GM08714 (cell line): ENCODE results near the gene DNLZ.

Source experiments
- H3K4me3 ChIP-seq: fragments of 200-500 bp; sonication (Bioruptor generic); 2 replicates; pipeline ENCODE4 v1.5.1; 2014; ENCODE audit warnings: mild to moderate bottlenecking, low read length, inconsistent platforms
- ZNF274 ChIP-seq: IDR thresholded peaks from 2 replicates; pipeline ENCODE4 v1.6.1; 2012; ENCODE audit warnings: mild to moderate bottlenecking, low read depth, low read length

Gene DNLZ

GRCh38 chr9:136363949-136364748 lies 605 bp upstream of the DNLZ start:
- TF ChIP-seq ZNF274: no peak
- no peak overlapping the region for H3K4me3 ChIP-seq

- TF ChIP-seq ZNF274: no peak
- no peak overlapping the region for H3K4me3 ChIP-seq
Observed at GRCh38 chr9:136362450-136362784, 1.1 kb downstream of the DNLZ start.

DNA sequence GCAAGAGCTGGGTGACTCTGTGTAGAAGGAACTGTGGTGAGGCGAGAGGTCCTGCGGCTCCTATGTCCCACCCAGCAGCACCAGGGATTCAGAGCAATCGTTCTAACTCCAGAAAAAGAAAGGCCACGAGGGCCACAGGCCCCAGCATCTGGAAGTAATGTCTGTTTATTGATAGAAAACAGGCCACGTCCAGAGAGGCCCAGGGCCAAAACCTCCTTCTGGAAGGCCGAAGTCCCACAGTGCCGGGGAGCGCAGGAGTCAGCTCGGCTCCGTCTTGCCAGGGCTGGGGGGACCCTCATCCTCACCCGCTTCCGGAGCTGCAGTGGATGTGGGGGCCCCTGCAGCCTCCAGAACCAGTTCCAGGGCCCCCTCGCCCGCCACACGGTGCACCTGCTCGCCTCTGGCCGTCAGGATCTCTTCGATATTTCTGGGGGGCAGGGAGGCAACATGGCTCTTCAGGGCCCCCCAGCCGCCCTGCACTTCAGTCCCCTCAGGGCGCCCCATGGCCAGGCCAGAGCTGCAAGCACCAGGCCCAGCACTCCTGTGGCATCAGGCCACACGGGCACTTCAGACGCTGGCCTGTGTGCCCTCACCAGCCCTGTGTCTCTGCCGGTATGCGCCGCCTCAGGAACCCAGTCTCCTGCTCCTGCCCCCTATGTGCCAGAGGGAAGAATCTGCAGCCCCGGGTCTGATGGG lies 1.6 kb downstream of the DNLZ start:
- no peak for TF ChIP-seq ZNF274
- H3K4me3 ChIP-seq: no peak overlapping the region

DNA sequence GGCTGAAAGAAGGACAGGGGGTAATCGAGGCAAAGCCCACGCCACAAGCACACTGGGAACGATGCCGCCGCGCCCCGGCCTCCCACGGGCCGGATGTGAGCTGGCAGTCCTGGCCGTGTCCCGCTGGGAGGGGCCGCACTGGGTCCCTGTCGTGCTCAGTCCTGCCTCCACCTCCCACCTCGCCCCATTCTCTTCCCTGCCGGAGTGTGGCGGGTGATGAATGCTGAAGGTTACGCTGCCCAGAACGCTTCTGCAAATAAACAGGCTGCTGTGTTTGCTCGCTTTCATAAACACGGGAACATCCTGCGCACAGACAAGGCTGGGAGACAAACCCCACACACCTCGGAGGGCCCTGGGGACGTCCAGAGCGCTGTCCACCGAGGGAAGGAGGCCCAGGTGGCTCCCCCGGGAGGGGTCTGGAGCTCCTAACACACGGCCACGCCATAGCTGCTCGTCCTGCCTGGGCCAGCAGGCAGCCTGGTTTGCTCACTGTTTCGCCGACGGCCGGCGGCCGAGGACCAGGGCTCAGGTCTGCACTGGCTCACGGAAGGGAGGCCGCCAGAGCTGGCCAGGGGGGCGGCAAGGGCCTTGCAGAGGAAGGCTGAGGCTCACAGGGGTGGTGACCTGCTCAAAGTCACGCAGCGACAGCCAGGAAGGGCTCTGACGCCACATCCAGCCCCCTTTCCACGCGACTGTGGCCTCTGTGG lies 2.3 kb downstream of the DNLZ start:
- no peak overlapping the region for H3K4me3 ChIP-seq
- no peak for TF ChIP-seq ZNF274

GRCh38 chr9:136359774-136360718 lies 3.5 kb downstream of the DNLZ start:
- TF ChIP-seq ZNF274: no peak
- H3K4me3 ChIP-seq: no peak overlapping the region

DNA sequence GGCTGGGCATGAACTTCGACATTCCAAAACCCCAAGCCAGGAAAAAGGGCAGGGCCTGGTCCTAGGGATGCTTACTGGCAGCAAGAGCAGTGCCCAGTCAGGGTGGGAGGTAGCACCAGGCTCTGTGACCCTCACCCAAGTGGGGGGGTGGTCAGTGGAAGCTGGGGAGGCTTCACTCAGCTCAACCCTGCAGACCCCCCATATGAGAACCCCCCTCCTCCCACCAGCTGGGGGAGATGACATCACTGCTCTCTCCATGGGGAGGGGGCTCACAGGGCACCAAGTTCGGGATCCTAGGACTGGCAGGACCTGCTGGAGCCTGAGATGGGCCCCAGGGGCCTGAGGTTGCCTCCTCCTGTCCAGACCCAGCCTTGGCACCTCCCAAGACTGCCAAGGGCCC lies 4.7 kb downstream of the DNLZ start:
- TF ChIP-seq ZNF274: no peak
- H3K4me3 ChIP-seq: no peak overlapping the region

DNA sequence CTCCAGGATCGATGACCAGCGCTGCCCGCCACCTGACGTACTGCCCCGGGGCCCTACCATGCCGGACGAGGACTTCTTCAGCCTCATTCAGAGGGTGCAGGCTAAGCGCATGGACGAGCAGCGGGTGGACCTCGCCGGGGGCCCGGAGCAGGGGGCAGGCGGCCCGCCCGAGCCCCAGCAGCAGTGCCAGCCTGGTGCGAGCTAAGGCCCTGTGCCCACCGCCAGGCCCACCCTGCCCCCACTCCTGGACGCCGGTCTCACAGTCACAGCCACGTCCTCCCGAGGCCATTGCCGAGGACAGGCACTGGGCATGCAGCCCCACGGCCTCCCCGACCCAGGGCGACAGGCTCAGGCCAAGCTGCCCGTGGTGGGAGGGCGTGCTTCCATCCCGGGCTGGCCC lies 5.5 kb downstream of the DNLZ start:
- no peak for TF ChIP-seq ZNF274

GRCh38 chr9:136357202-136357725 lies 6.3 kb downstream of the DNLZ start:
- H3K4me3 ChIP-seq: no peak overlapping the region
- TF ChIP-seq ZNF274: no peak

More for the DNA sequence above, 5.5 kb downstream of the DNLZ start:
- H3K4me3 ChIP-seq: no peak overlapping the region

DNA sequence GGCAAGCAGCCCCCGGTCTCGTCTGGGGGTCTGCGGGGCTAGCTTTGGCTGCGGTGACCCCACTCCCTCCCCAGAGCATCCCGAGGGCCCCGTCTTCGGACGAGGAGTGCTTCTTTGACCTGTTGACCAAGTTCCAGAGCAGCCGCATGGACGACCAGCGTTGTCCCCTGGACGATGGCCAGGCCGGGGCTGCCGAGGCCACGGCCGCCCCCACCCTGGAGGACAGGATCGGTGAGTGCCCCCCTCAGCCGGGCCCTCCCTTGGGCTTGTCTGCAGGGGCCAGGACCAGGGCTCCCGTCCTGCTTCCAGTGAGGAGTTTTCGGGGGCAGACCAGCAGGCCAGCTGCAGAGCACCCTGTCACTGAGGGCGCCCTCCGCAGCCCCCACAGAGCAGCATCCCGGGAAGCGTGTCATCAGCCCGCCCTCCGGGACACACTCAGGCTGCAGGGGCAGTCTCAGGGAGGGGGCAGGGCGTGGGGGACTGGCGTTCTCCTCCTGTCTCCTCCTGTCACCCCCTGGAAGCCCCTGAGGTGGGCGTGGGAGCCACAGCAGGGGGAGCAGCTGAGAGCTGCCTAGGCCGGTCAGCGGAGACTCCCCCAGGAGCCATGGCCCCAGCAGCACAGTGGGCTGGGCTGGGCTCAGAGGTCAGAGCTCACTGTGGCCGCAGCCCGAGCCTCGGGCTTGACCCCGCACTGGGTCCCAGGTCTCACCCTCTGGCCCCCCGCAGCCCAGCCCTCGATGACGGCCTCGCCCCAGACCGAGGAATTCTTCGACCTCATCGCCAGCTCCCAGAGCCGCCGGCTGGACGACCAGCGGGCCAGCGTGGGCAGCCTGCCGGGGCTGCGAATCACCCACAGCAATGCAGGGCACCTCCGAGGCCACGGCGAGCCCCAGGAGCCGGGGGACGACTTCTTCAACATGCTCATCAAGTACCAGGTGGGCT lies 7.7 kb downstream of the DNLZ start:
- no peak overlapping the region for H3K4me3 ChIP-seq

GRCh38 chr9:136354592-136355085 lies 8.9 kb downstream of the DNLZ start:
- no peak for TF ChIP-seq ZNF274
- no peak overlapping the region for H3K4me3 ChIP-seq

More for the DNA sequence above, 7.7 kb downstream of the DNLZ start:
- no peak for TF ChIP-seq ZNF274

DNA sequence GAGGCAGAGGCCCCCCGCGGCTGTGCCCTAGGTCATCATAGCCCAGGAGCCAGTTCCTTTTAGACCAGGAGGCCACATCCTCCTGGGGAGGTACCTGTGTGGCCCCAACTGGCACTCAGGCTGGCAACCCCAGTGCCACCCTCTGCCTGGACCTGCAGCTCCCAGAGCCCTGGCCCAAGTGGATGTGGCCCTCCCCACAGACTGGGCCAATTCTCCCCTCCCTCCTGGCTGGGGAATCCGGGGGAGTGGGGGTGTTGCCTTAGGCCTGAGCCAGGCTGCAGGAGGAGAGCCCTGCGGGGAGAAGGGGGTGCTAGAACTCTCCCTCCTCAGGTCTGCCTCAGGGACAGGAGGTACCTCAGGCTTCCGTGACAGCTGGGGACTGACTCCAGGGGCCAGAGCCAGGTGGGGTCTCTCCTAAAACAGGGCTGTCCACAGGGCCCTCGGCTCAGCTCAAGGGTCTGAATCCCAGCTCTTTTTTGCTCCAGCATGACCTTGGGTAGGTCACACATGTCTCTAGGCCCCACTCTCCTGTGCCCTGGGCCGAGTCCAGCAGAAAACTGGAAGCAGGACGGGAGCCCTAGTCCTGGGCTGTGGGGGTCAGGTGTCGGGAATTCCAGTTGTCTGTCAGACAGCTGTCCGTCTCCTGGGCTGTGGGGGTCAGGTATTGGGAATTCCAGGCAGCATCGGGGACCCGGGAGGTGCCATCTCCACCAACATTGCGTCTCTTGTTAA lies 9.6 kb downstream of the DNLZ start:
- no peak overlapping the region for H3K4me3 ChIP-seq
- TF ChIP-seq ZNF274: no peak

- TF ChIP-seq ZNF274: no peak
- no peak overlapping the region for H3K4me3 ChIP-seq
Observed at GRCh38 chr9:136353088-136353487, 10.5 kb downstream of the DNLZ start.
